ENCODE data around the gene FAHD1.

- TF ChIP-seq CTCF (IDR thresholded peaks at IDR 0.05; ENCODE audit: insufficient read depth, low read length, poor library complexity, severe bottlenecking) (no peak), EZH2phosphoT487 (conservative IDR thresholded peaks at IDR 0.05; ENCODE audit: low read length) (no peak)
These were observed 49.4 kb upstream of the FAHD1 start for GRCh38 chr16:1777375-1778199.
